Islet of Langerhans (tissue), 1 donor: ENCODE results near the gene FBXO38.
A peak's percentile ranks its signal among the peaks of the same experiment; 100 is the strongest.

Experiments
- FAIRE-seq: peaks from one replicate; lab custom pipeline; 2011; peaks lifted over from hg19 to GRCh38; lab: Jason Lieb, UNC

Gene FBXO38

DNA sequence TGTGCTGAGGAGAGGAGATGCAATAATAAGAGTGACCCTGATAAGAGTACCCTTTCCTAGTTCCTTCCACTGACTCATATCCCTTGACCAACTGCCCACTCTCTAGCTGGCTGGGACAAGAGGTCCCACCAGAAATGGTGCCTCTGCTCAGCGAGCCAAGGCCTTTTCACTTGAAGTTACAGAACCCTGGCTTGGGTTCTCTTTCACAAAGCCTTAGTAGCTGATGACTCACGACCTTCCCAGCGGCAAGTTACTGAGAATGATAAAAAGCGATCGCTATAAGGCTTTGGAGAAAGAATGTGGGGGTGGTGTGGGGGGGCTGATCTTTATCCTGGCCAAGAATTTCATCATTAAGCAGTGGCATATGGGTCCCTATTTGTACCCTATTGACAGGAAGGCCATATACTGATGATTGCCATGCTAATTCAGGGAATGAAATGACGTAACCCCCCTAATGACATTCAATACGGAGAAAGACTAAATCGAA is 90.3 kb downstream of the FBXO38 start:
- FAIRE-seq, result no peak

DNA sequence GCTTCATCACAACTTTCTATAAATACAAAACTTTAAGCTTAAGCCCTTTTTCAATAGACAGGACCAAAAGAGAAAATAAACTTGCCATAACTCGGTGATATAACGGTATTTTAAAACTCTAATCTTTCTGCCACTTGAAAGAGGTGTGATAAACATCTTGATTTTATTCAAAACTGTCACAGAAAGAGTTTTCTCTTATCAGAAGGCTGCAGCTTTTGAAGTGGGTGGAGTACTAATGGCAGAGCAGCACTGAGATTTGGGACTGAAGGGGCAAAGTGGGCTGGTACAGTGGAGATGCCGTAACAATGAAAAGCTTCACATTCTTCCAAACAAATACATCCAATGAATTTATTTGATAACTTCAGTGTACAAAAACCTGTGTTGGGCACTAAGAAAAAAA is 92.5 kb downstream of the FBXO38 start:
- no peak for FAIRE-seq

DNA sequence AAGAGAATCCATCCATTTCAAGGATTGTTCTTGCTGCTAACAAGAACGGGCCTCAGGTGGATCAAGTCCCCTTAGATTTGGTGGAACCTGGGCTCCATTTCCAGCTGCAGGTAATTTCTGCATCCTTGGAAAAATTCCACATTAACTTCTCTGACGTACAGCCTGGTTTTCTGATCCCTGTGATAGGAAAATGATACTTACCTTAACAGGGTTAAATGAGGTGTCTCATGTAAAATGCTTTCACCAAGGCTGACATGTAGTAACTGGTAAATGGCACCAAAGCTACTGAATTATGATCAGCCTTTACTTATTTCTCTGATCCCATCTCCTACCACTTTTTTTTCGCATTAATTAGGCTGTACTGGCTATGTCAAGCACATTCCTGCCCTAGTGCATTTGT is 93.7 kb downstream of the FBXO38 start:
- FAIRE-seq, result peak; percentile 79

DNA sequence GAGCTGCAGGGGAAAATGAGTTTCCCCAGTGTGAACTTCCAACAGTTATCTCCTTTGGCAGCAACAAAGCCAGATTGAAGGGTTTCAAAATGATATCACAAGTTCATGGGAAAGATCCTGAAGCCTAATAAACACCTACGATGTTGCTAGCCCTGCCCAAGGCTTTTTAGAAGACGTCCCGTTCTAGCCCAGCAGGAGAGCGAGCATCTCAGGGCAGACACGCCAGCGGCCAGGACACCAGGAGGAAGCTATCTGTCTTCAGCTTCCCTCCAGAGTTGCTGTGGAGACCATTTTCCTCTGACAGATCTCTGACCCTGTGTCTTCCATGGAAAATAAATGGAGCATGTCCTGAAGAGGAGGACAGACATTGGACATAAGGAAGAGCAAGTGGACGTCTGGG is 98.4 kb downstream of the FBXO38 start:
- no peak for FAIRE-seq

DNA sequence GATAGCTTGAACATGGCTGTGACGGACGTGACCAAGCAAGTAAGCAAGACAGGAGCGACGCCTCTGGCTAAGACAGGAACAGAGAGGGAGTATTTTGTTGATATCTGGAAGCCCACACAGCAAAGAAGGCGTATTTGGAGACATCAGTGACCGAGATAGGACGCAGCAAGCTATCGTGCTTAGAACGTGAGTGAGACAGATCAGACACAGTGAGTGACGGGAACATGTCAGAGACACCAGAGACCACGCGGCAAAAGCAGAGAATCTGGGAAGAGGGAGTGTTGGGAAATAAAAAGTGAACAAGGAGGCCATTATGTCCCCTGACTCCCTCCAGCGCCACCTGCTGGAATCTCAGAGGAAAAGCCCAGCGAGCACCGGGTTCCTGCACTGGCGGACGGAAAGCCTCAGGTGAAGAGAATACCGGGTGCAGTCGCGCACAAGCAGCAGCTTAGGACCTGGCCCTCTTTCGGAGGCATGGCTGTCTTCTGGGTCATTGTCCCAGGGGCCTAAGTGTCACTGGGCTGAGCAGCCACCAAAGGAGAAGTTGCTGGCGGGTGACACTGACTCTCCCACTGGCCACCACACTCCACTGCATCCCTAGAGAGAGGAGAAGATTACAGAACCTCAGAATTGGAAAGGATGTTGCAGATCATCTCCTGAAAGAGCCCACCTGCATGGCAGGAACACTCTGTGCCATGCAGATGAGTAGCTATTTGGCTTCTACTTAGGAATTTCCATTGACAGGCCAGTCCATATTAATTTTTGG is 99.1 kb downstream of the FBXO38 start:
- FAIRE-seq, result no peak

DNA sequence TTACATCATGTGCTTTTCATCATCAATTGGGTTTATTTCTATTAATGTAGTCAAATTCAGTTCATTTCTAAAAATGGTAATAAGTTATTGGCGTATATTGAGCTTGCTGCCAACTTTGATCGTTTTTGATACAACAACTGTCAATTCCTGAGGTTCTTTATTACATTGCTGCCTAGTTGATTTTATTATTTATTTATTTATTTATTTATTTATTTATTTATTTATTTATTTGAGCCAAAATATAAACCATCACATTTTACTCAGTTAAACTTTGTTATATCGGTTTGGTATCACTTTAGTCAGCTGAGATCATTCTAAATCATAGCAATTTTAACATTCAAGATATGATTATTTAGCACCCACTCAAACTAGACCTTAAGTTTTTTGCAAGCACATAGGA is 100.0 kb downstream of the FBXO38 start:
- no peak for FAIRE-seq

DNA sequence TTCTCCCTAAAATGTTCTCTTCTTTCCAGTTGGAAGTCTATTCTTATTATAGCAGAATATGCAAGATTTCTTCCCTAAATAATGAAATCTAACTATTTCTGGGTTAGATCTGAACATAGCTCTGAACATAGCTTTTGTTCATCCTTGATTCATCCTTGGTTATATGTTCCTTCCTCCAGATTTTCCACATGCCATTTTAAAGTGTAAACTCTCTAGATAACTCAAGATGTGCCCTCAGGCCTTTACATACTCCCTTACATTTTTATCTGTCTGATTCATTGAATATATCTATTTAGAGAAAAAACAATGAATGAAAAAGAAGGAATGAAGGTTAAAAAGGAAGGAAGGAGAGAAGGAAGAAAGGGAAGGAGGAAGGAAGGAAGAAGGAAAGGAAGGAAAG is 100.9 kb downstream of the FBXO38 start:
- no peak for FAIRE-seq

DNA sequence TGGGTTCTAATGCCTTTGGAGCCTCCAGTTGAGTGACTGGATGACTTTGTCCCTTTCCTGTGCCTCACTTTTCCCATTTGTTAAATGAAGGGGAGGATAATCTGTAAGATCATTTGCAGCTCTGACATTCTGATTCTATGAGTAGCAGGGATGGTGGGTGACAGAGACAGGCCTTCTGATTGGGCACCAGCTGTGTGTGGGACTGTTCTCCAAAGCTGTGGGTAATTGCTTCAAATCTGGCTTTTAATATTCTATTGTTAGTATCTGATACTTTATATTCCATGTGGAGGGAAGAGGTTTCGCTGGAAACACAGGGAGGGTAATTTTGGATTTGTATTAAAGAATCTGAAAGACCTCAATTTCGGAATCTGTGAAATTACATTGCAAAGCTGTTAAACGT is 102.7 kb downstream of the FBXO38 start:
- no peak for FAIRE-seq

DNA sequence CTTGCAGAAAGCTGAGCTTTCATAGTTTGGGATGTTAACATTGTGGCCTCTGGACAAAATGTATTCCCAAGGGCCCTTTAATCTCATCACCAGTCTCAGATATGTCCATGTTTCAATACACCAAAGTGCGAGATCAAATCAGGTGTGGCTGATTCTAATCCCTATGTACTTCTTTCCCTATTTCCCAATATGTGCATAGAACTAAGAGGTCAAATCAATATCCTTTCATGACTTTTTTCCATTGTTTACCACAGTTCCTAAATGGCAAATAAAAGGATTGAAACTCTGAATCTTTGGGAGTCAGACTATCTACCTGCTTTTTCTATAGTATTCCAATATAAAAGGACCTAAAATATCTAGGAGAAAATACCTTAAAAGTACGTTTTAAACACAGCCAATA is 105.0 kb downstream of the FBXO38 start:
- FAIRE-seq, result no peak

DNA sequence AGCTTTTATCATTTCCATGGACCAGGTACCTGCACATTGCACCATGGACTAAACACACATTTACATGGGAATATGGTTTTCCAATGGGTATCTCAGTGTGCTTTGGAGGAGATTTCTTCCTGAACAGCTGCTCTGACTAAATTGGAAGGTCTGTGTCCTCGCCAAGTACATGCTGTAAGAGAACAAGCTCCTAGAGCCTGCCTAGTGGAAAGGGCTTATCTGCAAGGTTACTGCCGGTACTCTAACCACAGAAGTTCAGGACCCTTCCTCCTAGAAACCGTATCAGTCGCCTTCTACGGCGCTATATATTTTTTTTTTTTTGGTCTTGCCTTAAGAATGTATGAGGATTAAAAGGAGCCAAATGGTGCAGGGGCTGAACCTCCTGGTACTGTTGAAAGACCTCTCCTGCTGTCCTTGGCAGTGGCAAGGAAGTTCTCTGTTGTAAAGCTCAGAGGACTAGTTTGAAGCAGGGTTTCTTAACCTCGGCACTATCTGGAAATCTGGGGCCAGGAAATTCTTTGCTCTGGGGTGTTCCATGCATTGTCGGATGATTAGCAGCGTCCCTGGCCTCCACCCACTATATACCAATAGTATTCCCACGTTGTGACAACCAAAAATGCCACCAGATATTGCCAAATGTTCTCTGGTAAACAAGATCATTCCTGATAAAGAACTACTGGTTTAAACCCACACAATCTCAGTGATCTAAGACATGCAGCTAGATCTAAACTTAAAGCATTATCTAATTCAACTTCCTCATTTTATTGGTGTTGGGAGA is 107.4 kb downstream of the FBXO38 start:
- no peak for FAIRE-seq

DNA sequence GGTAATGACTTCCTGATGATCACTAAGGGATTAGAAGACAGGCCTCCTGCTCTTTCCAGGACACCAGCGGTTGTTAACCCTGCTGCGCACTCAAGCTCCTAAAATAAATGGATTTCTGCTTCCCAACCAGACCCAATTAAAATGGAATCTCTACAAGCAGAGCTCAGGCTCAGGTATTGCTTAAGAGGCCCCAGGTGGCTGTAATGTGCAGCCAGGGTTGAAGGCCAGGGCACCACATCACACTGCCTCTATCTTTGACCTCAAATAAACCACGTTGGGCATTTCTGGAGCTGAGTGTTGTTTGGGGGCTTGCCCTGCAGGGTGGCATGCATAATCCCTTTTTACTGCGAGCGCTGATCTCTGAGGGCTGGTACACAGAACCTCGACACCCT is 108.0 kb downstream of the FBXO38 start:
- FAIRE-seq, result no peak

DNA sequence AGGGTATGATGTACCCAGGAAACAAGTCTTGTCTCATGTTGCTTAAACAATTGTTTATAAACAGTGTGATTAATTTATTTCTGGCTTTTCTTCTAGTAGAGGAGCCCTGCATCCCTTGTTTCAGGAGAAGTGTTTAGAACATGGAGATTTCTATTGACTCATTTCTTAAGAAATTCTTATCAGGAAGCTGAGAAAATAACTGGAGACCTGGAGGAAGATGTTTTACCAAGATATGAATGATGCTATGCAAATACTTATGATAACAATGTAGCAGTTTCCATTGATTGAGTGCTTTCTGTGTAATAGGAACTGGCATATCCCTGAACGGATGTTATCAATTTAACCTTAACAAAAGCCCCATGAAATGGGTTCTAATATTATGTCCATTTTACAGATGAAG is 108.6 kb downstream of the FBXO38 start:
- no peak for FAIRE-seq
